HEK293 (cell line): ENCODE data around the gene BEST3.

Source experiments
- CTCF ChIA-PET: fragments of 350-600 bp; formaldehyde crosslinking; extraction: SDS; loops from one replicate; lab custom pipeline; 2021; ENCODE audit warnings: antibody characterized with exemption; lab: Yijun Ruan, JAX
- POLR2A ChIA-PET: fragments of 300-600 bp; formaldehyde crosslinking; extraction: SDS; loops from one replicate; lab custom pipeline; 2020; ENCODE audit warnings: antibody characterized with exemption, inconsistent platforms; lab: Yijun Ruan, JAX
- H3K27ac ChIP-seq: fragments of 200-500 bp; sonication (Bioruptor generic); 2 replicates; pipeline ENCODE4 v1.5.1; 2014; ENCODE audit warnings: low read depth, low read length, control low read depth, inconsistent platforms; ENCODE audit errors: extremely low read depth
- H3K36me3 ChIP-seq, 2 experiments: fragments of 200-500 bp in 1 of 2; sonication (Bioruptor generic) in 1 of 2; 1 replicate in 1 of 2; 2 replicates in 1 of 2; pipeline ENCODE4 v1.5.1; 2014 to 2017; ENCODE audit warnings: inconsistent platforms in 2 of 2, low read length in 2 of 2; ENCODE audit not compliant: control insufficient read depth in 2 of 2, insufficient read depth in 1 of 2
- H3K4me1 ChIP-seq: fragments of 200-500 bp; sonication (Bioruptor generic); 2 replicates; pipeline ENCODE4 v1.5.1; 2014; ENCODE audit warnings: mild to moderate bottlenecking, low read length, inconsistent platforms; ENCODE audit not compliant: control insufficient read depth, insufficient read depth
- H3K4me3 ChIP-seq: 2 replicates; pipeline ENCODE4 v1.5.1; 2011; ENCODE audit warnings: low read depth, mild to moderate bottlenecking, control low read depth, low read length, moderate library complexity
- H3K9me3 ChIP-seq: fragments of 200-500 bp; sonication (Bioruptor generic); 2 replicates; pipeline ENCODE4 v1.5.1; 2014; ENCODE audit warnings: low read depth, low read length, inconsistent platforms; ENCODE audit not compliant: control insufficient read depth, insufficient read depth
- EGR2 ChIP-seq: fragments of 450-650 bp; formaldehyde crosslinking; IDR thresholded peaks from 2 replicates; pipeline ENCODE4 v1.5.1; 2016; ENCODE audit warnings: low read depth, missing biosample characterization, missing genetic modification characterization
- GLI4 ChIP-seq: fragments of 450-650 bp; formaldehyde crosslinking; IDR thresholded peaks from 2 replicates; pipeline ENCODE4 v1.5.1; 2016; ENCODE audit warnings: missing biosample characterization, missing genetic modification characterization
- GLIS1 ChIP-seq: fragments of 450-650 bp; formaldehyde crosslinking; IDR thresholded peaks from 2 replicates; pipeline ENCODE4 v1.5.1; 2016; ENCODE audit warnings: missing biosample characterization, missing genetic modification characterization
- HOXA7 ChIP-seq: sonication (generic); formaldehyde crosslinking; IDR thresholded peaks from 2 replicates; pipeline ENCODE4 v1.8.1; 2022; ENCODE audit warnings: missing genetic modification reagents, borderline replicate concordance
- KLF10 ChIP-seq: fragments of 450-650 bp; IDR thresholded peaks from 2 replicates; pipeline ENCODE4 v1.5.1; 2018; ENCODE audit warnings: missing biosample characterization, mild to moderate bottlenecking, missing genetic modification characterization
- KLF8 ChIP-seq: fragments of 450-650 bp; formaldehyde crosslinking; IDR thresholded peaks from 2 replicates; pipeline ENCODE4 v1.5.1; 2016; ENCODE audit warnings: missing biosample characterization, missing genetic modification characterization
- REPIN1 ChIP-seq: fragments of 450-650 bp; formaldehyde crosslinking; IDR thresholded peaks from 2 replicates; pipeline ENCODE4 v1.5.1; 2017; ENCODE audit warnings: missing biosample characterization, missing genetic modification characterization, low read depth
- ZBTB20 ChIP-seq: fragments of 450-650 bp; formaldehyde crosslinking; IDR thresholded peaks from 2 replicates; pipeline ENCODE4 v1.5.1; 2016; ENCODE audit warnings: missing biosample characterization, missing genetic modification characterization
- ZBTB8A ChIP-seq: fragments of 450-650 bp; formaldehyde crosslinking; IDR thresholded peaks from 2 replicates; pipeline ENCODE4 v1.5.1; 2016; ENCODE audit warnings: missing biosample characterization, missing genetic modification characterization
- ZNF10 ChIP-seq: fragments of 450-650 bp; formaldehyde crosslinking; IDR thresholded peaks from 2 replicates; pipeline ENCODE4 v1.5.1; 2017; ENCODE audit warnings: missing biosample characterization, missing genetic modification characterization
- ZNF132 ChIP-seq: fragments of 450-650 bp; formaldehyde crosslinking; IDR thresholded peaks from 2 replicates; pipeline ENCODE4 v1.5.1; 2017; ENCODE audit warnings: missing biosample characterization, missing genetic modification characterization, borderline replicate concordance
- ZNF140 ChIP-seq: fragments of 450-650 bp; formaldehyde crosslinking; IDR thresholded peaks from 2 replicates; pipeline ENCODE4 v1.5.1; 2016; ENCODE audit warnings: missing biosample characterization, missing genetic modification characterization
- ZNF146 ChIP-seq: fragments of 450-650 bp; formaldehyde crosslinking; IDR thresholded peaks from 2 replicates; pipeline ENCODE4 v1.5.1; 2016; ENCODE audit warnings: missing biosample characterization, missing genetic modification characterization
- ZNF157 ChIP-seq: fragments of 450-650 bp; formaldehyde crosslinking; IDR thresholded peaks from 2 replicates; pipeline ENCODE4 v1.5.1; 2016; ENCODE audit warnings: missing biosample characterization, missing genetic modification characterization
- ZNF214 ChIP-seq: fragments of 450-650 bp; formaldehyde crosslinking; IDR thresholded peaks from 2 replicates; pipeline ENCODE4 v1.5.1; 2017; ENCODE audit warnings: missing biosample characterization, mild to moderate bottlenecking, missing genetic modification characterization, borderline replicate concordance
- ZNF488 ChIP-seq: fragments of 450-650 bp; formaldehyde crosslinking; IDR thresholded peaks from 2 replicates; pipeline ENCODE4 v1.5.1; 2016; ENCODE audit warnings: missing biosample characterization, missing genetic modification characterization
- ZNF544 ChIP-seq: fragments of 450-650 bp; formaldehyde crosslinking; IDR thresholded peaks from 2 replicates; pipeline ENCODE4 v1.5.0; 2017; ENCODE audit warnings: missing biosample characterization, missing genetic modification characterization
- ZNF571 ChIP-seq: fragments of 450-650 bp; formaldehyde crosslinking; IDR thresholded peaks from 2 replicates; pipeline ENCODE4 v1.5.0; 2017; ENCODE audit warnings: missing biosample characterization, missing genetic modification characterization
- ZNF585B ChIP-seq: fragments of 450-650 bp; formaldehyde crosslinking; IDR thresholded peaks from 2 replicates; pipeline ENCODE4 v1.5.1; 2016; ENCODE audit warnings: missing biosample characterization, missing genetic modification characterization
- ZNF654 ChIP-seq: fragments of 450-650 bp; formaldehyde crosslinking; IDR thresholded peaks from 2 replicates; pipeline ENCODE4 v1.5.1; 2016; ENCODE audit warnings: low read depth, missing biosample characterization, missing genetic modification characterization
- ZNF776 ChIP-seq: fragments of 450-650 bp; formaldehyde crosslinking; IDR thresholded peaks from 2 replicates; pipeline ENCODE4 v1.5.0; 2017; ENCODE audit warnings: missing biosample characterization, missing genetic modification characterization, borderline replicate concordance
- ZXDB ChIP-seq: fragments of 450-650 bp; formaldehyde crosslinking; IDR thresholded peaks from 2 replicates; pipeline ENCODE4 v1.5.1; 2016; ENCODE audit warnings: missing biosample characterization, missing genetic modification characterization
- TF ChIP-seq, protein P1 (sequence below): sonication (generic); formaldehyde crosslinking; IDR thresholded peaks from 2 replicates; pipeline ENCODE4 v1.8.1; 2022; ENCODE audit warnings: mild to moderate bottlenecking, moderate library complexity, missing genetic modification reagents

The BEST3 gene

DNA sequence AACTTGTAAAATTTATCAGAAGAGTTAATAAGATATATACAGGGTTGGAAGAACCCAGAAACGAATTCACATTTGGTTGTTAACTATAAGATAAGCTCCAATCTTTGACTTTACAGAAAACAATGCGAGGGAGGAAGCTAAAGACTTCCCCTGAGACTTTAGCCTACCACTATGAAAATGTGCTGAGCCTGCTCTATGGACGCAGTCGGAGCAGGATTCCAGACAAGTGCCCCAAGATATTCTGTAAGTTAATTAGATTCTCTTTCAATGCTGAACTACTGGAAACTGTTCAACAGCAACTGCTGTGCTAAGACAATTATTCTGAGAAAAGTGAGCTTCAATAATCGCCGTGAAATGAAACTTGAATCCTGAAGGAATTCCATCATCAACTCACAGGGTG is 80.1 kb downstream of the BEST3 start (continued):
- TF ChIP-seq ZNF776 (tag by site-specific recombination): no peak
- no peak for TF ChIP-seq ZNF157 (tag by site-specific recombination)
- TF ChIP-seq HOXA7 (CRISPR knock-in tag): no peak
- TF ChIP-seq ZNF140 (tag by site-specific recombination): no peak

DNA sequence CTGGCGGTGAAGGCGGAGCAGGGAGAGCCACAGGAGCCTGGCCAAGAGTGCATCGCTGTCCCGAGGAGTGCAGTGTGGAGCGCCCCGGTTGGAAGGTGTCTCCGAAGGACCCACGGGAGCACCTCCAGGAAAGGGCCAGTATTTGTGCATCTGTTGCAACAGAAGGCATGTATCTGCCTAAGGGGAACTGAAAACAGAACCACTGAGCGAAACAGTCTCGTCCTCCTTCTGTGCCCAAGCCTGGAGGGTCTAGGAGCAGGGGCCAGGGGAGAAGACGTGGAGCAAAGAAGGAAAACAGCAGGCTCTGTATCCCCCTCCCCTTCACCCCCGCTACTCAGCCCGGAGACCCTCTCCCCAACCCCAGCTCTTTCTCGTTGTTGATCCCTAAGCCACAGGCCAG is 83.1 kb downstream of the BEST3 start:
- POLR2A ChIA-PET: no interaction called here
- H3K9me3 ChIP-seq: no peaks in the 10 kb centered on the region
- CTCF ChIA-PET: interaction anchor here (2.5 kb wide), 1 partner anchor 23 kb away, joined by 9 read pairs; no protein-coding TSS in a partner anchor
- TF ChIP-seq ZNF544 (tag by site-specific recombination) (no peak), KLF8 (tag by site-specific recombination) (no peak), ZBTB20 (no peak), ZNF214 (tag by site-specific recombination) (no peak), ZNF571 (no peak), ZBTB8A (tag by site-specific recombination) (no peak), HOXA7 (CRISPR knock-in tag) (no peak)
- TF ChIP-seq, all 188 proteins: peak for 0
- Histone ChIP-seq H3K4me3 (no peak overlapping the region), H3K27ac (no peak overlapping the region), H3K36me3 (no peaks in the 10 kb centered on the region), H3K4me1 (no peaks in the 10 kb centered on the region)

DNA sequence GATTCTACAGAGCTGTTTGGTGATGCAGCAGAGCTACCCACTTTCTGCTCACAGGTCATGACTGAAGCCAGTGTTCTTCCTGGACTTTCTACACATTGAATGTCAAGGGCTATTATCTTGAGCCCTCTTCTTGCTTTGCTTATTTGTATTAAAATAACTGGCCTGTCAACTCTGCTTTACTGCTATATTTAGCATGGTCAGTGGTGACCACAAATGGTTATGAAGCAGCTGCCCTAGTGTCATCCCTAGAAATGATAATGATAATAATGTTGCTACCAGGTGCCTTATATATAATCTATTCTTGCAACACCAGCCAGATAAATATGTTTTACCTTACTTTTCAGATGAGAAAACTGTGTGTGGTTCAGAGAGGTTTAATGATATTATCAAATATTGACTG is 85.8 kb downstream of the BEST3 start:
- H3K27ac ChIP-seq: no peak overlapping the region
- ChIA-PET CTCF (no interaction called here), POLR2A (no interaction called here)
- H3K36me3 ChIP-seq: no peaks in the 10 kb centered on the region
- no peak overlapping the region for H3K4me3 ChIP-seq
- H3K9me3 ChIP-seq: no peaks in the 10 kb centered on the region
- no peak for TF ChIP-seq GLI4 (tag by site-specific recombination)
- TF ChIP-seq ZNF654: no peak
- TF ChIP-seq ZXDB (tag by site-specific recombination): no peak
- TF ChIP-seq ZNF146 (tag by site-specific recombination): no peak
- TF ChIP-seq GLIS1: no peak
- TF ChIP-seq REPIN1 (tag by site-specific recombination): no peak
- no peak for TF ChIP-seq ZNF488 (tag by site-specific recombination)
- no peak for TF ChIP-seq ZNF585B
- TF ChIP-seq, all 188 proteins: peak for 0
- H3K4me1 ChIP-seq: no peaks in the 10 kb centered on the region

- TF ChIP-seq, protein P1, sequence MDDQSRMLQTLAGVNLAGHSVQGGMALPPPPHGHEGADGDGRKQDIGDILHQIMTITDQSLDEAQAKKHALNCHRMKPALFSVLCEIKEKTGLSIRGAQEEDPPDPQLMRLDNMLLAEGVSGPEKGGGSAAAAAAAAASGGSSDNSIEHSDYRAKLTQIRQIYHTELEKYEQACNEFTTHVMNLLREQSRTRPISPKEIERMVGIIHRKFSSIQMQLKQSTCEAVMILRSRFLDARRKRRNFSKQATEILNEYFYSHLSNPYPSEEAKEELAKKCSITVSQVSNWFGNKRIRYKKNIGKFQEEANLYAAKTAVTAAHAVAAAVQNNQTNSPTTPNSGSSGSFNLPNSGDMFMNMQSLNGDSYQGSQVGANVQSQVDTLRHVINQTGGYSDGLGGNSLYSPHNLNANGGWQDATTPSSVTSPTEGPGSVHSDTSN (CRISPR knock-in tag): no peak
- no peak for TF ChIP-seq ZNF10
- no peak for TF ChIP-seq ZNF132
- no peak for TF ChIP-seq EGR2 (tag by site-specific recombination)
- TF ChIP-seq KLF10 (tag by site-specific recombination): no peak
- CTCF ChIA-PET: interaction anchor here (0.7 to 1.1 kb wide), 3 partner anchors 28 to 1033 kb away, joined by 3 read pairs; no protein-coding TSS in a partner anchor
- POLR2A ChIA-PET: interaction anchor here (0.7 kb wide), 1 partner anchor 64 kb away, joined by 5 read pairs; no protein-coding TSS in a partner anchor
These were observed 88.4 kb downstream of the BEST3 start, which contains the start of gene LRRC10 for GRCh38 chr12:69610729-69611128. LRRC10 (minus strand) TSS chr12:69610907; CDS start chr12:69610838, 69 bp downstream.

More at GRCh38 chr12:69610729-69611128, 88.4 kb downstream of the BEST3 start, which contains the start of gene LRRC10:
- H3K27ac ChIP-seq: no peak within 1 kb of the TSS
- no peaks in the 10 kb centered on the region for H3K4me1 ChIP-seq
- H3K36me3 ChIP-seq: no peaks in the 10 kb centered on the region
- no peak within 1 kb of the TSS for H3K4me3 ChIP-seq
- no peaks in the 10 kb centered on the region for H3K9me3 ChIP-seq
